NCI-H146 treated with DMSO at 0.1 percent for 48 hours (cell line): ENCODE results near the gene MYO1H.

Experiments used
- DNase-seq: peaks from one replicate; lab custom pipeline; 2025; ENCODE audit not compliant: unreplicated experiment; lab: John Stamatoyannopoulos, UW

The MYO1H gene

DNA sequence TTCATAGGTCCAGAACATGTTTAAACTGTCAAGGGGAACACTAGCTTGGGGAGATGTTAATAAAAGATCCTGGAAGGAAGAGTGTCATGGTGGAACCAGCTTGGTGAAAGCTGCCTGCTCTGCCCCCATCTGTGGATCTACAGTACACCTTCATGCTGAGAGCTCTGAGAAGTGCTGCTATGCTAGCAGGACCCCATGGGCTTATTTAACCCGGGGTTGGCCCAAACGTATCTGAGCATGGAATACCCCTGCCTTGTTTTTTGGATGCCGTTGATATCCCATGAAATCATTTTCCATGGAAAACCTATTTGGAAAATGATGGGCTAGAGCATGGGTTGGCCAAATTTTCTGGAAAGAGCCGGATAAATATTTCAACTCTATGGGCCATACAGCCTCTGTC lies 144.0 kb downstream of the MYO1H start:
- DNase-seq = no peak

GRCh38 chr12:109492371-109492770 lies 144.7 kb downstream of the MYO1H start:
- DNase-seq = no peak

DNA sequence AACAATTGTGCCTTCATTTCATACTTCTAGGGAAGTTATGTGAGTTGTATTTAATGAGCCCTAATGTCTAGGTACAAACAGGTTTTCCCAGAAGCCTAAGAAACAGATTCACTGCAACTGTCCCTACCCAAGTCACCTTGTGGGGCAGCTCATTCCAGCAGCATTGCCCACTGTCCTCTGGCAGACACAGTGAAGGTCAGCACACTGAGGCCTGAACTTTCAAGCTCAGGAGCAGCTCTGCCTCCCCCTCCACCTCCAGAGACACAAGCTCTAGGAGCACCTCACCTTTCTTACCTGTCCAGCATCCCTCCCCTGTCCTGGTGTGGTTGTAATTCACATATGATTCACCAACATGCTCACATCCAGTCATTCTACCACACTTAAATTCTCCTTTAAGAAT lies 145.4 kb downstream of the MYO1H start:
- no peak for DNase-seq

DNA sequence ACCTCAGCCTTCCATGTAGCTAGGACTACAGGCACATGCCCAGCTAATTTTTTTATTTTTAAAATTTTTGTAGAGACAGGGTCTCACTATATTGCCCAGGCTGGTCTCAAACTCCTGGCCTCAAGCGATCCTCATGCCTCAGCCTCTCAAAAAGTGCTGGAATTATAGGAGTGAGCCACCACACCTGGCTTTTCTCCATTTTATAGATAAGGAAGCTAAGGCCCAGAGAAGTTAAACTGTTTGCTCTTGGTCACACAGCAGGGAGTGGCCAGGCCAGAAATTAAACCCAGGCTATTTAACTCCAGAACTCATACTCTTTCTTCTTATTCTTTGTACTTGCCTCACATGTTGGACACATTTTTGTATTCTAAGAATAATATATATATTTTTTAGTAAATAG lies 146.2 kb downstream of the MYO1H start:
- DNase-seq = no peak

DNA sequence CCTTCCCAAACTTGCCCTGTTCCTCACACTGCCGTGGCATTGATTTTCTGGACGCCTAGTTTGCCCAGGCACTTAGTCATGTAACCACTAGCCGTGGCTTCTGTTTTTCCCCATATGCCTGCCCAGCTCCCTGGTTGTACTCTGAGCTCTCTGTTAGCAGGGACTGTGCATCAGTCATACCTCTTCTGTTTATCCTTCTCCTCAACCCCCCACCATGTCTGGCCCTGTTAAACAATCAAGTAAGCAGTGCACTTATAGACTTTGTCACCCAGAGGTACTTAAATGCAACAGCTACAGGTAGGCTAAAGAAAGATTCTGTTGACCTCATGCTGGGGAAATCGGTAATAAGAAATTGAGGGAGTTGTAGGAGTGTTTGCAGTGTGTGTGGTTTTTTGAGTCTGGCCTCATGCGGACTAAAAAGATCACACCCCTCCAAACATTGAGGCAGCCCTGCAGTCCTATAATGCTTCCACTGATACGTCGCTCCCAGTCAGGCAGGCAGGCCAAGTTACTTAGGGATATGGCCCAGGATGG lies 146.7 kb downstream of the MYO1H start:
- no peak for DNase-seq

GRCh38 chr12:109495012-109495411 lies 147.3 kb downstream of the MYO1H start:
- DNase-seq = no peak

- DNase-seq = no peak
These were observed 148.6 kb downstream of the MYO1H start for GRCh38 chr12:109496306-109496705.

DNA sequence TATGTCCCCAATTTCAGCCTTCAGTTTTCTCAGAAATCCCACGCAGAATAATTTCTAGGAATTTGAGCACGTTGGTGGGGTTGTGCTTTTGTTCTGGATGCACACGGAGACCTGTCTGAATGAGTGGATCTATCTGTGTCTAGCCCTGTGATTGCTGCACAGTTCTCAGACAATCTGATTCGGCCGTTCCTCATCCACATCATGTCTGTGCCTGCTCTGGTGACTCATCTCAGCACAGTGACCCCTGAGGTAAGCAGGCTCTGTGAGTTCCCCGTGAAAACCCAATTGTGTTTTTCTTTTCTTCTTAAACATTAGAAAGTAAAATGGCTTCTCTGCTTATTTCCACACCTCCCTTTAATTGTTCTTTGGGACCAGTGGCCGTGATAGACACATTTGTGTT lies 150.0 kb downstream of the MYO1H start:
- DNase-seq = no peak
